GM19239 (cell line): ENCODE measurements around the gene ART3.
"Not testable (repeated sequence)": the region's sequence is repeated elsewhere in the genome, so short reads cannot be mapped to it uniquely, and the experiment has no call there.

ENCODE experiments used
- DNase-seq: peaks from one replicate; pipeline ENCODE4 v3.0.0; 2011; ENCODE audit warnings: low spot score; ENCODE audit not compliant: insufficient read length
- FAIRE-seq: peaks from 2 replicates; lab custom pipeline; 2011; peaks lifted over from hg19 to GRCh38; lab: Jason Lieb, UNC

Gene ART3

GRCh38 chr4:76074468-76074867, at the start of gene ART3:
ART3 (plus strand) TSS chr4:76074709; CDS start chr4:76075890, 1,181 bp downstream.
- FAIRE-seq (no peak), DNase-seq (no peak)

- FAIRE-seq = peak; percentile 4
- no peak for DNase-seq
Measured at GRCh38 chr4:76028350-76028765, 46.2 kb upstream of the ART3 start.

GRCh38 chr4:76029300-76029699, 45.2 kb upstream of the ART3 start:
- DNase-seq (no peak), FAIRE-seq (no peak)

GRCh38 chr4:76035141-76035540, 39.4 kb upstream of the ART3 start:
- FAIRE-seq (no peak), DNase-seq (no peak)

- DNase-seq (no peak), FAIRE-seq (no peak)
Measured at GRCh38 chr4:76035799-76036380, 38.6 kb upstream of the ART3 start, which contains the start of gene CXCL11. CXCL11 (minus strand) TSS chr4:76036070; CDS start chr4:76035987, 83 bp downstream.

GRCh38 chr4:76036855-76037254, 37.7 kb upstream of the ART3 start:
- no peak for FAIRE-seq
- DNase-seq = no peak

- FAIRE-seq, DNase-seq: not testable (repeated sequence)
Measured at GRCh38 chr4:76042241-76042998, 32.1 kb upstream of the ART3 start.

- not testable (repeated sequence) for DNase-seq, FAIRE-seq
Measured at GRCh38 chr4:76043306-76043705, 31.2 kb upstream of the ART3 start.

GRCh38 chr4:76044686-76045085, 29.8 kb upstream of the ART3 start:
- not testable (repeated sequence) for FAIRE-seq, DNase-seq

GRCh38 chr4:76049860-76050416, 24.6 kb upstream of the ART3 start:
- FAIRE-seq, DNase-seq: not testable (repeated sequence)

GRCh38 chr4:76050560-76051050, 23.9 kb upstream of the ART3 start:
- not testable (repeated sequence) for DNase-seq, FAIRE-seq

- DNase-seq (no peak), FAIRE-seq (peak; percentile 28)
Measured at GRCh38 chr4:76053730-76054129, 20.8 kb upstream of the ART3 start.

GRCh38 chr4:76055016-76055415, 19.5 kb upstream of the ART3 start:
- peak; percentile 96 for FAIRE-seq
- DNase-seq = peak; percentile 47

- no peak for FAIRE-seq
Measured at GRCh38 chr4:76055421-76055820, 19.1 kb upstream of the ART3 start.

GRCh38 chr4:76058302-76058701, 16.2 kb upstream of the ART3 start:
- FAIRE-seq (peak; percentile 65), DNase-seq (no peak)

More at GRCh38 chr4:76055421-76055820, 19.1 kb upstream of the ART3 start:
- DNase-seq = no peak

- DNase-seq (no peak), FAIRE-seq (peak; percentile 73)
Measured at GRCh38 chr4:76058888-76059426, 15.6 kb upstream of the ART3 start.

- peak; percentile 4 for FAIRE-seq
Measured at GRCh38 chr4:76059750-76060149, 14.8 kb upstream of the ART3 start.

GRCh38 chr4:76060506-76060905, 14.0 kb upstream of the ART3 start:
- FAIRE-seq (peak; percentile 23), DNase-seq (no peak)

More at GRCh38 chr4:76059750-76060149, 14.8 kb upstream of the ART3 start:
- no peak for DNase-seq

- FAIRE-seq (no peak), DNase-seq (no peak)
Measured at GRCh38 chr4:76061421-76061820, 13.1 kb upstream of the ART3 start.

GRCh38 chr4:76061982-76062381, 12.5 kb upstream of the ART3 start:
- peak; percentile 52 for FAIRE-seq
- no peak for DNase-seq

GRCh38 chr4:76066546-76066945, 8.0 kb upstream of the ART3 start:
- no peak for FAIRE-seq
- no peak for DNase-seq
